Pancreas (tissue), 10 donors: Measurements from ENCODE around the gene RTN1. TPM values are rescaled to one million over a fixed set of nuclear protein-coding genes. Genes with fewer than 3 reads are reported as not detected.

ENCODE experiments used
- ATAC-seq, 4 donors: fragments of 200-7000 bp; cut with Tn5 transposase; one replicate each; pipeline versions ENCODE4 v1.8.0 to v1.9.1; 2020; ENCODE audit warnings: mild to moderate bottlenecking in 4 of 4, moderate library complexity in 4 of 4
- DNase-seq, 6 donors: peaks; one replicate each; pipeline ENCODE4 v3.0.0-alpha.2; 2020
- FAIRE-seq: peaks from 2 replicates; lab custom pipeline; 2012; peaks lifted over from hg19 to GRCh38; lab: Jason Lieb, UNC
- H3K27ac ChIP-seq, 4 donors: fragments of 200-600 bp; sonication (generic); 1 replicate in 3 of 4; 2 replicates in 1 of 4; pipeline versions ENCODE4 v1.5.0 to v1.8.0; 2020
- H3K27me3 ChIP-seq, 4 donors: fragments of 200-600 bp; one replicate each; pipeline ENCODE4 v1.8.0; 2021
- H3K36me3 ChIP-seq, 3 donors: fragments of 200-600 bp; sonication (generic) in 1 of 3; one replicate each; pipeline versions ENCODE4 v1.5.0 to v1.8.0; 2020 to 2021
- H3K4me1 ChIP-seq, 3 donors: fragments of 200-600 bp; one replicate each; pipeline ENCODE4 v1.8.0; 2021
- H3K4me3 ChIP-seq, 4 donors: fragments of 200-600 bp; sonication (generic) in 2 of 4; one replicate each; pipeline versions ENCODE4 v1.5.0 to v1.8.0; 2020 to 2021
- H3K9me3 ChIP-seq, 4 donors: fragments of 200-600 bp; one replicate each; pipeline ENCODE4 v1.8.0; 2021
- WGBS, 2 donors: extraction: QIAGEN DNeasy Blood & Tissue Kit; methylation state at CpG; one replicate each; pipeline ENCODE4 v1.1.7; 2013; 5-methylcytosine and 5-hydroxymethylcytosine counted together
- intact Hi-C, 3 donors: fragments of 100-400 bp; cut with DNase I; formaldehyde crosslinking; loops; one replicate each; pipeline versions ENCODE4 v1.11.1 to v1.14.2; 2022
- polyA plus RNA-seq, 2 donors: library from polyadenylated mRNA; stranded (reverse); fragments of 200-250 nt; gene quantifications; one replicate each; pipeline ENCODE4 v1.2.3, GENCODE V29; 2013
- total RNA-seq, 6 donors: library from RNA; stranded (reverse); fragmentation: NEBNext Ultra II Directional in 4 of 6; extraction: Animal tissue kit (Norgen Biotek cat#: 25700) in 4 of 6; gene quantifications; one replicate each; pipeline versions ENCODE4 v1.2.1 to v1.2.4, GENCODE V29; 2021 to 2023
- TF ChIP-seq, protein P1 (sequence below), 4 donors: fragments of 200-600 bp; sonication (generic) in 3 of 4; IDR thresholded peaks; one replicate each; pipeline versions ENCODE4 v1.5.0 to v1.8.0; 2021; ENCODE audit warnings: antibody characterized with exemption in 4 of 4
- donor health status: healthy with polysubstance abuse.
- donor health status: DM: no; HTN: no; CAD: no; lungs with moderate emphysema.
- donor health status: DM: no; HTN: no; CAD: no.
- donor health status: control.
- donor health status: control.
- donor health status: Bipolar disorder and iron deficiency.
- donor health status: DM: yes; HTN: yes; CAD: no.
- donor health status: DM: no; HTN: no; CAD: no.
- donor health status: DM: no; HTN: no; CAD: no.
- donor health status: DM: yes; HTN: yes; CAD: no.

RTN1 gene
- total and polyA plus RNA-seq, 8 donors: 0.97 to 42.0 (median 5.3) TPM

DNA sequence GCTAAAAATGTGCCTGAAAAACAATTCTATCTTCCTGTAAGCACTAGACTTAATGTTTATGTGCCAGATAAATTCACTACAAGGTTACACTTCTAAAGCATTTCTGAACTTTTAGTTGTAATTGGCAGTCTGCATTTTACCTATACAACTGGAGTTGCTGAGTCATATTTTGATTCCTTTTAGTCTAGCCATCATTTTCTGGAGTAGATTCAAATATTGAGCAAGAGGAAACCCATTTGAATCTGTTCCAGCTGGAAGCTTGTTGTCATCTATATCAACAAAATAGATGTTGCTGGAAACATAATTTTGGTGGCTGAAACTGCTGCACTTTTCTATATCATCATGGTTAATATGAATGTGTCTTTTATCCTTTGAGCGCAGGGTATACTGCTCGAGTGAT is 171.8 kb downstream of the RTN1 start:
- 80 to 89% methylated on average over 2 of the region's 2 CpGs for WGBS, 2 donors
- TF ChIP-seq, protein P1, sequence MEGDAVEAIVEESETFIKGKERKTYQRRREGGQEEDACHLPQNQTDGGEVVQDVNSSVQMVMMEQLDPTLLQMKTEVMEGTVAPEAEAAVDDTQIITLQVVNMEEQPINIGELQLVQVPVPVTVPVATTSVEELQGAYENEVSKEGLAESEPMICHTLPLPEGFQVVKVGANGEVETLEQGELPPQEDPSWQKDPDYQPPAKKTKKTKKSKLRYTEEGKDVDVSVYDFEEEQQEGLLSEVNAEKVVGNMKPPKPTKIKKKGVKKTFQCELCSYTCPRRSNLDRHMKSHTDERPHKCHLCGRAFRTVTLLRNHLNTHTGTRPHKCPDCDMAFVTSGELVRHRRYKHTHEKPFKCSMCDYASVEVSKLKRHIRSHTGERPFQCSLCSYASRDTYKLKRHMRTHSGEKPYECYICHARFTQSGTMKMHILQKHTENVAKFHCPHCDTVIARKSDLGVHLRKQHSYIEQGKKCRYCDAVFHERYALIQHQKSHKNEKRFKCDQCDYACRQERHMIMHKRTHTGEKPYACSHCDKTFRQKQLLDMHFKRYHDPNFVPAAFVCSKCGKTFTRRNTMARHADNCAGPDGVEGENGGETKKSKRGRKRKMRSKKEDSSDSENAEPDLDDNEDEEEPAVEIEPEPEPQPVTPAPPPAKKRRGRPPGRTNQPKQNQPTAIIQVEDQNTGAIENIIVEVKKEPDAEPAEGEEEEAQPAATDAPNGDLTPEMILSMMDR (IDR thresholded peaks at IDR 0.05): no peak
- no peaks in the 10 kb centered on the region for H3K4me1 ChIP-seq
- no peaks in the 10 kb centered on the region for H3K9me3 ChIP-seq
- DNase-seq (no peak), ATAC-seq (no peak), FAIRE-seq (no peak)
- no peaks in the 10 kb centered on the region for H3K36me3 ChIP-seq
- H3K27ac ChIP-seq: no peak overlapping the region
- intact Hi-C loops: no loop called here
- no peaks in the 10 kb centered on the region for H3K27me3 ChIP-seq
- H3K4me3 ChIP-seq: no peak overlapping the region

DNA sequence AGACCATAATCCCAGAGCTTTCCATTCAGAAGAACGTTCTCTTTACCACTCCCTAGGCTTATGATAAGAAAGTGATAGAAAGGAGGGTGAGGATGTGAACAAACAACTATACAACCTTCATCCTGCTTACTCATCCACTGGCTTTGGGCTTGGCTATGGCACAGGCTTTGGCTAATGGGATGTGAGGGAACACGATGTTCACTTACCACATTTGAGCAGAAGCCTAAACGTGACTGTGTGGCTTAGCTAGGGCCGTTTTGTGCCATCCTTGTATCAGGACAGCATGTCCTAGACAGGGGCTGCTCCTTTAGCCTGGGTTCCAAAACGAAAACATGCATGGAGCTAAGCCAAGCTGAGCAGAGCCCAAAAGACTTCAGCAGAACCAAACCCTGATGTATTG is 175.4 kb downstream of the RTN1 start:
- H3K4me1 ChIP-seq: no peaks in the 10 kb centered on the region
- H3K4me3 ChIP-seq: no peak overlapping the region
- no peak for FAIRE-seq
- WGBS, 2 donors: 37 to 48% methylated on average over 5 of the region's 5 CpGs
- TF ChIP-seq, protein P1 (IDR thresholded peaks at IDR 0.05): no peak
- H3K36me3 ChIP-seq: no peaks in the 10 kb centered on the region
- no peak for DNase-seq
- peak in 1 of 4 donors; percentile 66 for ATAC-seq
- H3K27me3 ChIP-seq: no peaks in the 10 kb centered on the region
- intact Hi-C loops: no loop called here
- no peak overlapping the region for H3K27ac ChIP-seq
- H3K9me3 ChIP-seq: no peaks in the 10 kb centered on the region

DNA sequence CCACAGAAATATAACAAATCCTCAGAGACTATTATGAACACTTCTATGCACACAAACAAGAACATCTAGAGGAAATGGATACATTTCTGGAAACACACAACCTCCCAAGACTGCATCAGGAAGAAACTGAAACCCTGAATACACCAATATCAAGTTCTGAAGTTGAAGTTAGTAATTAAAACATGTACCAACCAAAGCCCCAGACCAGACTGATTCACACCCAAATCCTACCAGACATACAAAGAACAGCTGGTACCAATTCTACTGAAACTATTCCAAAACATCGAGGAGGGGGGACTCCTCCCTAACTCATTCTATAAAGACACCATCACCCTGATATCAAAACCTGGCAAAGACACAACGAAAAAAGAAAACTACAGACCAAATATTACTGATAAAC is 179.3 kb downstream of the RTN1 start:
- Histone ChIP-seq H3K9me3 (no peaks in the 10 kb centered on the region), H3K4me3 (no peak overlapping the region), H3K27ac (no peak overlapping the region), H3K4me1 (no peaks in the 10 kb centered on the region), H3K36me3 (no peaks in the 10 kb centered on the region), H3K27me3 (no peaks in the 10 kb centered on the region)
- FAIRE-seq: no peak
- TF ChIP-seq, protein P1 (IDR thresholded peaks at IDR 0.05): no peak
- DNase-seq: no peak
- 48 to 51% methylated on average over 2 of the region's 2 CpGs for WGBS, 2 donors
- ATAC-seq: no peak
- intact Hi-C loops: no loop called here

DNA sequence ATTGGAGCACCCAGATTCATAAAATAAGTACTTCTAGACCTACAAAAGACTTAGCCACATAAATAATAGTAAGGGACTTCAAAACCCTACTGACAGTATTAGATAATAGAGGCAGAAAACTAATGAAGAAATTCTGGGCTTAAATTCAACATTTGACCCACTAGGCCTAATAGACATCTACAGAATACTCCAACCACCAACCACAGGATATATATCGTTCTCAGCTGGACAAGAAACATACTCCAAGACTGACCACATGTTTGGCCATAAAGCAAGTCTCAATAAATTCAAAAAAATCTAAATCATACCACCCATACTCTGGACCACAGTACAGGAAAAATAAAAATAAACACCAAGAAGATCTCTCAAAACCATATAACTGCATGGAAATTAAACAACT is 180.2 kb downstream of the RTN1 start:
- WGBS, 2 donors: 19 to 47% methylated on average over 1 of the region's 1 CpG
- H3K4me3 ChIP-seq: no peak overlapping the region
- DNase-seq (no peak), FAIRE-seq (no peak), ATAC-seq (no peak)
- no peak overlapping the region for H3K27ac ChIP-seq
- TF ChIP-seq, protein P1 (IDR thresholded peaks at IDR 0.05): no peak
- no peaks in the 10 kb centered on the region for H3K9me3 ChIP-seq
- no peaks in the 10 kb centered on the region for H3K36me3 ChIP-seq
- no peaks in the 10 kb centered on the region for H3K27me3 ChIP-seq
- H3K4me1 ChIP-seq: no peaks in the 10 kb centered on the region
- intact Hi-C loops: no loop called here

DNA sequence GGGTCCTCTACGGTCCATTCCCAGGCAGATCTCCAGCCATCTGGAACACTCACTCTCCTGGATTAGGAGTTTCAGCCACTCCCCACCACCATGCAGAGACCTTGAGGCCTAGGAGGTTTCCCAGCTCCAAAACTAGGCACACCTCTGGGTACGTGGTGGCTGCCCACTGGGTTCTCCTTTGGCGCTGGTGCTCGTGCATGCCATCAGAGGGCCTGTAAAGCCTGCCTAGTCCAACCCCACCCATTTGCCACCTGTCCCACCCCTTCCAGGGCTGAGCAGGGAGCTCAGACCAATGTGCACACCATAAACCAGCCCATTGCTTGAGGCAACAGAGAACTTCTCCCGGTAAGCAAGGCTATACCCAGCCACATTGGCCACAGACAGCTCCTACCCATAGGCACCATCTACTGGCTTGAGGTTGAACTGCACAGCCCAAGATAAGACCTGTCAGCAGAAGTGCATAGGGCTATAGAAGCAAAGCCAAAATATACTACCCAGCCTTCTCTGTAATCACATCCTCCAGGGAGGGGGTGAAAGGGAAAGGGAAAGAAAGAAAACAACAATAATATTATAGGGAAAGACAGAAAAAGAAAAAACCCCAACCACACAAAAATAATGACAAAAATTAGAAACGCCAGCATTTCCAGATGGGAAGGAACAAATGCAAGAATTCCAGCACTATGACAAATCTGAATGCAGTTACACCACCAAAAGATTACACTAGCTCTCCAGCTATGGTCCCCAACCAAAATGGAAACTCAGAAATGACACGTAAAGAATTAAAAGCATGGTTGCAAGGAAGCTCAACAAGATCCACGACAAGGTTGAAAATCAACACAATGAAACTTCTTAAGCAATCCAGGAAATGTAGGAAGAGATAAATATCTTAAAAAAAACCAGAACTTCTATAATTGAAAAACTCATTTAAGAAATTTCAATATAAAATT is 182.1 kb downstream of the RTN1 start:
- Histone ChIP-seq H3K36me3 (no peaks in the 10 kb centered on the region), H3K4me3 (no peak overlapping the region), H3K27me3 (no peaks in the 10 kb centered on the region), H3K27ac (no peak overlapping the region), H3K4me1 (no peaks in the 10 kb centered on the region), H3K9me3 (peaks cover 0 to 5% (median 0%) of the 10 kb centered on the region in 4 donors)
- FAIRE-seq: no peak
- TF ChIP-seq, protein P1 (IDR thresholded peaks at IDR 0.05): peak in 2 of 4 donors; percentile 36 to 38
- peak in 3 of 4 donors; percentile 71 to 81 (median 73) for ATAC-seq
- WGBS, 2 donors: 76 to 81% methylated on average over 8 of the region's 8 CpGs
- intact Hi-C loops: no loop called here
- DNase-seq: peak in 1 of 6 donors; percentile 17
